A673 (cell line): Measurements from ENCODE around the gene CCDC102B. TPM values are rescaled to one million over a fixed set of nuclear protein-coding genes. Genes with fewer than 3 reads are reported as not detected.

Experiments used
- BruUV-seq: library from RNA; stranded (reverse); fragments of 400-500 nt; replicated peaks from 2 replicates; lab custom pipeline; 2021; lab: Mats Ljungman, UMichigan
- CTCF ChIA-PET: fragments of 300-600 bp; sonication (Branson Sonifier 250); formaldehyde crosslinking; loops from one replicate; lab custom pipeline; 2022; ENCODE audit warnings: antibody characterized with exemption; lab: Charles Lee
- POLR2A ChIA-PET: fragments of 300-600 bp; sonication (Branson Sonifier 250); formaldehyde crosslinking; loops from one replicate; lab custom pipeline; 2022; ENCODE audit warnings: antibody characterized with exemption; ENCODE audit not compliant: low non-redundant PET; lab: Charles Lee
- DNase-seq: peaks from one replicate; pipeline ENCODE4 v3.0.0-alpha.2; 2015; ENCODE audit warnings: low spot score
- H3K27ac ChIP-seq: fragments of 200-600 bp; sonication (generic); 2 replicates; pipeline ENCODE4 v1.5.1; 2016; ENCODE audit warnings: mixed run types, low read depth, mild to moderate bottlenecking, mixed read lengths, antibody characterized with exemption, low read length; ENCODE audit not compliant: poor library complexity, severe bottlenecking
- H3K27me3 ChIP-seq: fragments of 200-600 bp; sonication (generic); replicated peaks from 2 replicates; pipeline ENCODE4 v1.6.1; 2017; ENCODE audit warnings: mixed run types, low read depth, mild to moderate bottlenecking, mixed read lengths, antibody characterized with exemption, low read length; ENCODE audit not compliant: insufficient read depth, poor library complexity
- H3K36me3 ChIP-seq: fragments of 200-600 bp; sonication (generic); 2 replicates; pipeline ENCODE4 v1.6.1; 2016; ENCODE audit warnings: mixed run types, mild to moderate bottlenecking, mixed read lengths, antibody characterized with exemption, low read length; ENCODE audit not compliant: insufficient read depth, poor library complexity, severe bottlenecking
- H3K4me1 ChIP-seq: fragments of 200-600 bp; sonication (generic); 2 replicates; pipeline ENCODE4 v1.6.1; 2017; ENCODE audit warnings: mixed run types, mild to moderate bottlenecking, mixed read lengths, antibody characterized with exemption, low read length; ENCODE audit not compliant: insufficient read depth, poor library complexity, severe bottlenecking
- H3K4me3 ChIP-seq: fragments of 200-600 bp; sonication (generic); 2 replicates; pipeline ENCODE4 v1.5.1; 2016; ENCODE audit warnings: low read depth, mixed run types, mild to moderate bottlenecking, mixed read lengths, low read length; ENCODE audit not compliant: poor library complexity, severe bottlenecking
- H3K9me3 ChIP-seq: fragments of 200-600 bp; sonication (generic); 2 replicates; pipeline ENCODE4 v1.6.1; 2016; ENCODE audit warnings: mixed run types, low read depth, mild to moderate bottlenecking, mixed read lengths, antibody characterized with exemption, low read length; ENCODE audit not compliant: poor library complexity, severe bottlenecking
- CTCF ChIP-seq: fragments of 300-800, 200-600 bp; sonication (generic); conservative IDR thresholded peaks from 2 replicates; pipeline ENCODE4 v1.5.1; 2017; ENCODE audit warnings: low read depth, mild to moderate bottlenecking, antibody characterized with exemption, low read length, moderate library complexity, mixed read lengths
- EZH2 ChIP-seq: fragments of 200-600 bp; sonication (generic); IDR thresholded peaks from 2 replicates; pipeline ENCODE4 v1.6.1; 2017; ENCODE audit warnings: borderline replicate concordance, low read depth, mild to moderate bottlenecking, mixed read lengths, antibody characterized with exemption, low read length; ENCODE audit not compliant: poor library complexity, severe bottlenecking
- intact Hi-C: fragments of 100-400 bp; cut with micrococcal nuclease; formaldehyde crosslinking; loops from one replicate; pipeline ENCODE4 v1.10.0; 2022; ENCODE audit not compliant: unreplicated experiment
- total RNA-seq: library from RNA; stranded (reverse); gene quantifications from 2 replicates; pipeline ENCODE4 v1.2.3, GENCODE V29; 2021

CCDC102B gene
- total RNA-seq, 1 experiment from 2014 or later = 12.5 TPM

- no TSS peak for BruUV-seq
- no peak overlapping the region for H3K27ac ChIP-seq
- no peaks in the 10 kb centered on the region for H3K36me3 ChIP-seq
- TF ChIP-seq EZH2 (no peak), CTCF (no peak)
- no peak for DNase-seq
- no peaks in the 10 kb centered on the region for H3K9me3 ChIP-seq
- intact Hi-C loops = no loop called here
- ChIA-PET POLR2A (no interaction called here), CTCF (no interaction called here)
- H3K27me3 ChIP-seq = no peaks in the 10 kb centered on the region
- H3K4me3 ChIP-seq = no peak overlapping the region
- H3K4me1 ChIP-seq = no peaks in the 10 kb centered on the region
Observed at GRCh38 chr18:69031571-69031970, 233.7 kb downstream of the CCDC102B start.

GRCh38 chr18:69032009-69032408 is 234.1 kb downstream of the CCDC102B start:
- Histone ChIP-seq H3K9me3 (no peaks in the 10 kb centered on the region), H3K36me3 (no peaks in the 10 kb centered on the region), H3K4me1 (no peaks in the 10 kb centered on the region), H3K4me3 (no peak overlapping the region), H3K27me3 (no peaks in the 10 kb centered on the region), H3K27ac (no peak overlapping the region)
- ChIA-PET CTCF (no interaction called here), POLR2A (no interaction called here)
- intact Hi-C loops = no loop called here
- no peak for TF ChIP-seq CTCF
- no peak for TF ChIP-seq EZH2
- no TSS peak for BruUV-seq
- no peak for DNase-seq

GRCh38 chr18:69035756-69036155 is 237.9 kb downstream of the CCDC102B start:
- CTCF ChIA-PET = no interaction called here
- no peak for DNase-seq
- Histone ChIP-seq H3K4me3 (no peak overlapping the region), H3K36me3 (no peaks in the 10 kb centered on the region), H3K4me1 (peaks cover 5% of the 10 kb centered on the region), H3K27ac (no peak overlapping the region), H3K9me3 (no peaks in the 10 kb centered on the region), H3K27me3 (no peaks in the 10 kb centered on the region)
- POLR2A ChIA-PET = no interaction called here
- TF ChIP-seq EZH2 (no peak), CTCF (no peak)
- BruUV-seq = no TSS peak
- intact Hi-C loops = no loop called here
